Amniotic epithelial cell (primary cell): Measurements from ENCODE around the gene ID3.
"Not testable (repeated sequence)": the region's sequence is repeated elsewhere in the genome, so short reads cannot be mapped to it uniquely, and the experiment has no call there.

Experiments used
- DNase-seq: peaks from one replicate; pipeline ENCODE4 v3.0.0-alpha.2; 2010; ENCODE audit warnings: low read depth

ID3 gene

GRCh38 chr1:23546897-23547584 is 12.3 kb downstream of the ID3 start:
- no peak for DNase-seq

GRCh38 chr1:23545851-23546250 is 13.4 kb downstream of the ID3 start:
- no peak for DNase-seq

- DNase-seq = peak; percentile 73
Observed at GRCh38 chr1:23544444-23545389, 14.6 kb downstream of the ID3 start.

GRCh38 chr1:23543707-23544443 is 15.4 kb downstream of the ID3 start:
- DNase-seq = no peak

GRCh38 chr1:23542940-23543339 is 16.4 kb downstream of the ID3 start:
- not testable (repeated sequence) for DNase-seq

- peak; percentile 85 for DNase-seq
Observed at GRCh38 chr1:23539698-23540266, 19.5 kb downstream of the ID3 start.

- DNase-seq = no peak
Observed at GRCh38 chr1:23537296-23537973, 21.9 kb downstream of the ID3 start.

GRCh38 chr1:23533246-23534023 is 25.9 kb downstream of the ID3 start:
- DNase-seq = no peak

GRCh38 chr1:23531562-23532094 is 27.7 kb downstream of the ID3 start:
- DNase-seq = no peak

- DNase-seq = peak; percentile 78
Observed at GRCh38 chr1:23530747-23531561, 28.3 kb downstream of the ID3 start, which contains the start of gene E2F2. Gene E2F2 (minus strand): TSS chr1:23531233. CDS start chr1:23530793, 440 bp downstream.

GRCh38 chr1:23530087-23530746 is 29.1 kb downstream of the ID3 start:
- DNase-seq = no peak

GRCh38 chr1:23529146-23530086 is 29.9 kb downstream of the ID3 start:
- DNase-seq = no peak

- peak; percentile 73 for DNase-seq
Observed at GRCh38 chr1:23528250-23528978, 30.9 kb downstream of the ID3 start.

GRCh38 chr1:23527900-23528249 is 31.4 kb downstream of the ID3 start:
- DNase-seq = no peak

- no peak for DNase-seq
Observed at GRCh38 chr1:23527366-23527765, 31.9 kb downstream of the ID3 start.

GRCh38 chr1:23526329-23527041 is 32.8 kb downstream of the ID3 start:
- no peak for DNase-seq
